Caco-2 (cell line): Measurements from ENCODE around the gene MEGF11. TPM values are rescaled to one million over a fixed set of nuclear protein-coding genes. Genes with fewer than 3 reads are reported as not detected.

Source experiments
- BruUV-seq: library from RNA; stranded (reverse); fragments of 400-500 nt; replicated peaks from 2 replicates; lab custom pipeline; 2021; lab: Mats Ljungman, UMichigan
- CTCF ChIA-PET: fragments of 300-600 bp; sonication (Branson Sonifier 250); formaldehyde crosslinking; loops from one replicate; lab custom pipeline; 2022; ENCODE audit warnings: antibody characterized with exemption; lab: Charles Lee
- POLR2A ChIA-PET: fragments of 300-600 bp; sonication (Branson Sonifier 250); formaldehyde crosslinking; loops from one replicate; lab custom pipeline; 2022; ENCODE audit warnings: antibody characterized with exemption; lab: Charles Lee
- DNase-seq, 2 experiments: peaks; one replicate each; pipeline versions ENCODE4 v3.0.0 to v3.0.0-alpha.2; 2020 to 2022
- H3K27me3 ChIP-seq: replicated peaks from 2 replicates; pipeline ENCODE4 v1.6.0; 2011; ENCODE audit warnings: low read length; ENCODE audit not compliant: control insufficient read depth, insufficient read depth
- H3K36me3 ChIP-seq: 2 replicates; pipeline ENCODE4 v1.5.1; 2011; ENCODE audit warnings: low read length; ENCODE audit not compliant: control insufficient read depth, insufficient read depth
- H3K4me1 ChIP-seq: fragments of 250-450 bp; sonication (Bioruptor Pico); 2 replicates; pipeline ENCODE4 v1.5.1; 2020; ENCODE audit warnings: mild to moderate bottlenecking
- H3K4me3 ChIP-seq: 2 replicates; pipeline ENCODE4 v1.5.1; 2011; ENCODE audit warnings: low read depth, mild to moderate bottlenecking, control low read depth, low read length
- H3K9me3 ChIP-seq: fragments of 250-450 bp; sonication (Bioruptor Pico); 2 replicates; pipeline ENCODE4 v1.5.1; 2020; ENCODE audit warnings: mild to moderate bottlenecking, moderate library complexity
- H3K27ac Mint-ChIP-seq: one replicate; pipeline ENCODE4 v1.8.0; 2022; ENCODE audit warnings: mixed read lengths; ENCODE audit not compliant: unreplicated experiment
- H3K27me3 Mint-ChIP-seq: one replicate; pipeline ENCODE4 v1.8.0; 2022; ENCODE audit warnings: mixed read lengths; ENCODE audit not compliant: insufficient read depth, unreplicated experiment
- H3K36me3 Mint-ChIP-seq: one replicate; pipeline ENCODE4 v1.8.0; 2022; ENCODE audit warnings: mild to moderate bottlenecking, mixed read lengths; ENCODE audit not compliant: insufficient read depth, unreplicated experiment
- H3K4me1 Mint-ChIP-seq: one replicate; pipeline ENCODE4 v1.8.0; 2022; ENCODE audit warnings: low read depth, mixed read lengths; ENCODE audit not compliant: unreplicated experiment
- H3K4me3 Mint-ChIP-seq: one replicate; pipeline ENCODE4 v1.8.0; 2022; ENCODE audit warnings: mild to moderate bottlenecking, moderate library complexity, mixed read lengths; ENCODE audit not compliant: unreplicated experiment
- H3K9me3 Mint-ChIP-seq: one replicate; pipeline ENCODE4 v1.8.0; 2022; ENCODE audit warnings: mixed read lengths; ENCODE audit not compliant: unreplicated experiment
- CTCF ChIP-seq, 2 experiments: fragments of 200-600 bp in 1 of 2; IDR thresholded peaks; 1 replicate in 1 of 2; 2 replicates in 1 of 2; pipeline versions ENCODE4 v1.5.1 to v1.8.0; 2011 to 2022; ENCODE audit warnings: antibody characterized with exemption in 1 of 2, control low read depth in 1 of 2, inconsistent platforms in 1 of 2, low read depth in 1 of 2, low read length in 1 of 2, mild to moderate bottlenecking in 1 of 2, moderate library complexity in 1 of 2; ENCODE audit not compliant: insufficient read depth in 1 of 2, severe bottlenecking in 1 of 2, unreplicated experiment in 1 of 2
- intact Hi-C: fragments of 100-400 bp; cut with micrococcal nuclease; formaldehyde crosslinking; loops from one replicate; pipeline ENCODE4 v1.10.0; 2022; ENCODE audit not compliant: unreplicated experiment
- total RNA-seq: library from RNA; stranded (reverse); gene quantifications from 2 replicates; pipeline ENCODE4 v1.2.3, GENCODE V29; 2022

Gene MEGF11
- total RNA-seq, 1 experiment from 2014 or later = 0.66 TPM

GRCh38 chr15:66038387-66039116, 215.0 kb downstream of the MEGF11 start:
- Histone ChIP-seq H3K36me3 (no peaks in the 10 kb centered on the region), H3K27me3 (no peaks in the 10 kb centered on the region), H3K4me1 (peaks cover 7% of the 10 kb centered on the region), H3K9me3 (no peaks in the 10 kb centered on the region), H3K4me3 (no peak overlapping the region)
- TF ChIP-seq CTCF (IDR thresholded peaks at IDR 0.05; ENCODE audit: insufficient read depth in 1 of 2, low read depth in 1 of 2, low read length in 1 of 2, severe bottlenecking in 1 of 2, unreplicated experiment in 1 of 2) = no peak
- ChIA-PET CTCF (no interaction called here), POLR2A (no interaction called here)
- Mint-ChIP-seq H3K9me3 (no peaks in the 10 kb centered on the region), H3K36me3 (no peaks in the 10 kb centered on the region), H3K4me3 (no peak overlapping the region), H3K27me3 (peaks cover 4% of the 10 kb centered on the region), H3K4me1 (peaks cover 2% of the 10 kb centered on the region), H3K27ac (no peak overlapping the region)
- BruUV-seq = no TSS peak
- intact Hi-C loops = no loop called here
- DNase-seq = no peak

DNA sequence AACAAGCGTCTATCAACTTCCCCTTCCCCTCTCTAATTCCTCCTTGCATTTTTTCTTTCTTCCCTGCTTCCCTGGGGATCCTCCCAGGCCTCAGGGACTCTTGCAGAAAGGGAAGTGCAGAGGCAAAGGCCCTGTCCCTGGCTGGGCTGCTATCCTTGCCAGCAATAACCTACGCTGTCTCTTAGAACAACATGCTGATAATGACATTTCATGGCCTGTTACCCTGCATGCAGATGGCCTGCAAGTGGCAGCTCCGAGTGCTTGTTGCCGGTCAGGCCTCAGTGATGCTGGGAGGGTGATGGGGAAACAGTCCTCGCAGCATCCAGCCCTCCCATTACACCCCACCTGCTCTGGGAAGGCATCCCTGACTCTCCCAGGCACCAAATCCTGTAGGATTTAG, 216.7 kb downstream of the MEGF11 start:
- ChIA-PET CTCF (no interaction called here), POLR2A (no interaction called here)
- no peak for DNase-seq
- H3K9me3 Mint-ChIP-seq = peaks cover 11% of the 10 kb centered on the region
- H3K4me1 Mint-ChIP-seq = no peaks in the 10 kb centered on the region
- Histone ChIP-seq H3K4me1 (no peaks in the 10 kb centered on the region), H3K36me3 (no peaks in the 10 kb centered on the region), H3K4me3 (no peak overlapping the region), H3K9me3 (peaks cover 3% of the 10 kb centered on the region; the same call in 1 of the 2 replicates), H3K27me3 (no peaks in the 10 kb centered on the region)
- BruUV-seq = no TSS peak
- H3K4me3 Mint-ChIP-seq = no peak overlapping the region
- intact Hi-C loops = no loop called here
- no peak overlapping the region for H3K27ac Mint-ChIP-seq
- no peaks in the 10 kb centered on the region for H3K36me3 Mint-ChIP-seq
- no peak for TF ChIP-seq CTCF (IDR thresholded peaks at IDR 0.05; ENCODE audit: insufficient read depth in 1 of 2, low read depth in 1 of 2, low read length in 1 of 2, severe bottlenecking in 1 of 2, unreplicated experiment in 1 of 2)
- H3K27me3 Mint-ChIP-seq = peaks cover 4% of the 10 kb centered on the region

DNA sequence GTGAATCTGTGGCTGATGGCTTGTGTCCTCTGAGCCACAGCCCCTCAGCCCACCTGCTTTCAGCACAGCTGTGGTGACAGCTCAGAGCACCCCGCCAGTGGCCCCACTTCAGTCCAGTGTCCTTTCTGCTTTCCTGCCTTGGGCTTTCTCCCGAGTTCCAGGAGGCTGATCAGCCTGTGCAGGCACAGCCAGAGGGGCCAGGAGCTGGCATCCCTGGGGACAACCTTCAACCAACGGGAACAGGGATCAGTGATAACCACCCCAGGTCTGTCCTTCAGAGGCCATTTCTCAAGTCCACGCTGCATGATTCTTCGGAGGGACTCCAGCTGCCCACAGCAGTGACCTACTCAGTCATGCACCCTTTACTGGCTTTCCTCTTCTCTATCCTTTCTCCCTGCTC, 217.6 kb downstream of the MEGF11 start:
- no TSS peak for BruUV-seq
- H3K36me3 Mint-ChIP-seq = no peaks in the 10 kb centered on the region
- H3K4me3 Mint-ChIP-seq = no peak overlapping the region
- peaks cover 4% of the 10 kb centered on the region for H3K27me3 Mint-ChIP-seq
- no peaks in the 10 kb centered on the region for H3K4me1 ChIP-seq
- no peak for TF ChIP-seq CTCF (IDR thresholded peaks at IDR 0.05; ENCODE audit: insufficient read depth in 1 of 2, low read depth in 1 of 2, low read length in 1 of 2, severe bottlenecking in 1 of 2, unreplicated experiment in 1 of 2)
- H3K4me1 Mint-ChIP-seq = no peaks in the 10 kb centered on the region
- H3K36me3 ChIP-seq = no peaks in the 10 kb centered on the region
- H3K27me3 ChIP-seq = no peaks in the 10 kb centered on the region
- H3K27ac Mint-ChIP-seq = no peak overlapping the region
- no peak overlapping the region for H3K4me3 ChIP-seq
- intact Hi-C loops = no loop called here
- POLR2A ChIA-PET = no interaction called here
- H3K9me3 ChIP-seq = peaks cover 3% of the 10 kb centered on the region; the same call in 1 of the 2 replicates
- peaks cover 11% of the 10 kb centered on the region for H3K9me3 Mint-ChIP-seq
- CTCF ChIA-PET = no interaction called here
- no peak for DNase-seq
